Measurements from ENCODE around the gene ATXN2.
A peak's percentile ranks its signal among the peaks of the same experiment; 100 is the strongest.

The ATXN2 gene

DNA sequence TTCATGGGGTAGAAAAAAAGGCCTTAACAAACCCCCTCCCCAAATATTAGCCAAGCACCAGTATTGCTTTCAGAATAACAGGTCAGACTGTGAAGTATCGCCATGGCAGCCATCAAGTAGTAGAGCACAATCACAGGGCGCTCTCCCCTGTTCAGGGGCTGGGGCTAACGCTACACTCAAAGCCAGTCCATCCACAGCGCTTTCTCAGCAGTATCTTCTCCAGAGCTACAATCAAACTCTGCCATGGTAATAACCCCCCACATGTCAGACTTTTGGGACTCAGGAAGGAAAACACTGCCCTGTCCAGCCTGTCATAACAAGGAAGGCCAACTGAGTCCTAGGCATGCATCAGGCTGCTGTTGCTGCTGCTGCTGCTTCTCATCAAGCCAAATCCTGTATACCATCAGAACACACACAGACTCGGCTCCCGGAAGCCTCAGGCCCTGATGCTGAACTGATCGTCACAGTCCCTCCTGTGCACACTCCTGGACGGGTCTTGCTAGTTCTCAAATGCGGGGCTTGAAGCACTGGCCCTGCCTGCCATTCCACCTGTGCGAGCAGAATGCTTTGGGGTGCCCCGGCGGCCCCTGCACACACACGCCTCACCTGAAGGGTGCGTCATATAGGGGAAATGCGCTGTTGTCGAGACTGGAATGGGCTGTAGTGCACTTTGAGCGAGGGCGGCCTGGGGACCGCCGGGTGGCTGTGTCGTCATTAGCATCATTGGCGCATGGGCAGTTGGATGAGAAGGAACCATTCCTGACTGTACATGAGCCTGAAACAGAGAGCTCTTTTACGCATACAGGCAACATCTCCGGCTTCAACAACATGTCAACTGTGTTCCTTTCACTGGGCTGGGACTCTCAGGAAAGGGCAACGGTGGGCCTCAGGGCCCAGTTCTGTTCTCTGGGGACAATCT, 145.8 kb downstream of the ATXN2 start:
- no peak for DNase-seq (ENCODE audit: low read depth in 1 of 2, low spot score in 1 of 2)

- no peak for DNase-seq (ENCODE audit: low read depth in 1 of 2, low spot score in 1 of 2)
These were observed 147.4 kb downstream of the ATXN2 start for GRCh38 chr12:111451649-111452129.

- no peak for DNase-seq (ENCODE audit: low read depth in 1 of 2, low spot score in 1 of 2)
These were observed 147.9 kb downstream of the ATXN2 start for GRCh38 chr12:111451232-111451631.

GRCh38 chr12:111450676-111451075, 148.4 kb downstream of the ATXN2 start:
- no peak for DNase-seq (ENCODE audit: low read depth in 1 of 2, low spot score in 1 of 2)

DNA sequence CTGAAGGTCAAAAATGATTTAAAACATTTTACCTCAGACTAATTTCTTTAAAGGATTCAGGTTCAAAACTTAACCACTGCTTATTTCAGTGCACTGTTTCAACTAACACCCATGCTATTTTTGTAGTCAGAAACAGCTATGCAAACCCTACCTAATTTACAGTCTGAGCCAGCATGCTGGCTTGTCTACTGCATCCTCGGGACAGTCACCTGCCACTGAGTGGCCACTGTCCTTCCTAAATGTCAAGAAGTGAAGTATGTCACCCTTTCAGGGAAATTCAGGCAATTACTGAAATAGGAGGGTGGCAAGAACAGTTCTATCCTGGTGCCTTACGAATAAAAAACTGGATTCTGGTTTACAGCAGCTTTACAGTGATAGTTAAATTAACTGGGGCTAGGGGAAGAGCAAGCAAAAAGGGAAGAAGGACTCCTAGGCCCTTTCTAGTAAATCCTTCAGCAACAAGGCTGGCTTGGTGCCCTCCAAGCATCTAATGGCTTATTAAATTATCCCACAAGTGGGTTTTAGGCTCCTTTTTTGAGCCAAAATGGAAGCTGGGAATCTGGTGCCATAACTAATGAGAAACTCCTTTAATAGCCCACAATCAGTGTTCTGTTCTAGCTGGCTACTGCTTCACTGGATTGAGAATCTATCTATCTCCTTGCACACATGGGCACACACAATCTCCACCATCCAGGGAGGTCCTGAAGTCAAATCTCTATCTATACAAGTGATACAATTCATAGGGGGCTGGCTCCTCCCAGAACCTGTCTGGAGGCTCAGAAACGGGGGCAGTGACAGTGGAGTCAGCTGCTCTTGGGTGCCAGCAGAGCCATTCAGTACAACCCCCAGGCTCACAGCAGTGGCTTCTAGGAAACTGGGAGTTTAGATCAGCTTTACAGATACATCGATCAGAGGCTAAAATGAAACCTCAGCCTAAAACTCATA, 150.0 kb downstream of the ATXN2 start:
- DNase-seq (ENCODE audit: low read depth in 1 of 2, low spot score in 1 of 2), result no peak

- no peak for DNase-seq (ENCODE audit: low read depth in 1 of 2, low spot score in 1 of 2)
These were observed 150.8 kb downstream of the ATXN2 start for GRCh38 chr12:111448266-111448830.

- no peak for DNase-seq (ENCODE audit: low read depth in 1 of 2, low spot score in 1 of 2)
These were observed 151.4 kb downstream of the ATXN2 start for GRCh38 chr12:111447571-111448265.

DNA sequence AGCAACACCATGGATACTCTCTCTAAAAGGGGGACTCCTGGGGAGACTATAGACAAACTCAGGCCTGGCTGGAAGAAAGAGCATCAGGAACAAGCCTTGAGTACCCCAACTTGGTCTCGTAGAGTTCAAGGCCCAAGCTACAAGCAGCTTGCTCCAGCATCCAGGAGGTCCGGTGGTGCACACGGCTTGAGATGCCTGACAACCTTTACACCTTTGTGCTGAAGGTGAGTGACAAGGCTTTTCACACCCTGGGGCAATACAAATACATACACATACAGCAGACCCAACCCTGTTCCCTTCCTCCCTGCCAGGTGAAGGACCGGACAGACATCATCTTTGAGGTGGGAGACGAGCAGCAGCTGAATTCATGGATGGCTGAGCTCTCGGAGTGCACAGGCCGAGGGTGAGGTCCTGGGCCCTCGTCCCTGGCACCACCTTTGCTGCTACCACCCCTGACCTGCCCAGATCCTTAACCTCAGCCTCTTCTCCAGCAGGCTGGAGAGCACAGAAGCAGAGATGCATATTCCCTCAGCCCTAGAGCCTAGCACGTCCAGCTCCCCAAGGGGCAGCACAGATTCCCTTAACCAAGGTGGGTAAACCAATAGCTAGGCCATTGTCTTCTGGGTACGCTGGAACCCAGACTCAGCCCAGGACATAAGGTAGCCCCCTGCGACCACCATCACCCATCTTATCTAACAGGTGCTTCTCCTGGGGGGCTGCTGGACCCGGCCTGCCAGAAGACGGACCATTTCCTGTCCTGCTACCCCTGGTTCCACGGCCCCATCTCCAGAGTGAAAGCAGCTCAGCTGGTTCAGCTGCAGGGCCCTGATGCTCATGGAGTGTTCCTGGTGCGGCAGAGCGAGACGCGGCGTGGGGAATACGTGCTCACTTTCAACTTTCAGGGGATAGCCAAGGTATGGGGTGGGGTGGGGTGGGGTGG, 152.2 kb downstream of the ATXN2 start:
- no peak for DNase-seq (ENCODE audit: low read depth in 1 of 2, low spot score in 1 of 2)

DNA sequence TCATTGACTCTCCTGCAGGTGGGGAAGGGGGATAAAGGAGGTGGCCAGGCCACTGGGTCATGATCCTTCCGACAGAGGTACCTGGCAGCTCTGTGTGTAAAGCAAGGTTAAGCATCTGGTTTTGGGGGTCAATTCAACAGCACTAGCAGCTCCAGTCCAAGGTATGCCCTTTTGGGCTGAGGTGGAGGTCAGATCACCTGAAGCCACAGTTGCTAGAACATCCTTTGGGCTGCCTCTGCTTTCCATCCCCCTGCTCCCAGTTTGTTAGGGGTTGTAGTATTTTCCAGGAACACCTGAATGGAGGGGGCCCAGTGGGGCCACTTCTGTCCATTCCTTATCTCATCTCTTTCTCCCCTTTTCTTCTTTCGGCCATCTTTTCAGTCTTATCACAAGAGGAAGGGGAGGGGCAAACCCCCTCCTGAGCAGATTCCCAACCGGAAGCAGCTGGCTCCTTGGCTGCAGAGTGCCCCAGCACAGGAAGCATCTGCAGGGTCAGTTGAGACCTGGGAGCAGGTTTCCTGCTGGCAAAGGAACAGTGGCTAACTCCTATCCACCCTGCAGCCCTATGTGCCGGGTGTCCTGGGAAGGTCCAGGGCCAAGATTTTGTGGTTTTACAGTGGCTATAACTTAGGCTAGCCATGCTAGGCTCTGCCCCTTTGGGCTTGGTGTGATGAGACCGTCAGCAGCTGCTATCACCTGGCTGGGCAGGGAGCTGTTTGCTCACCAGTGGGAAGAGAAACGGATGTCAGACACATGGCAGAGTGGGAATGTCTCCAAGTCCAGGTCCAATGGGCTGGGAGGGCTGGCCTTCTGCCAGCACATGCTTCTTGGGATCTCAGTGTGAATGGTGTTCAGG, 153.2 kb downstream of the ATXN2 start:
- no peak for DNase-seq (ENCODE audit: low read depth in 1 of 2, low spot score in 1 of 2)

DNA sequence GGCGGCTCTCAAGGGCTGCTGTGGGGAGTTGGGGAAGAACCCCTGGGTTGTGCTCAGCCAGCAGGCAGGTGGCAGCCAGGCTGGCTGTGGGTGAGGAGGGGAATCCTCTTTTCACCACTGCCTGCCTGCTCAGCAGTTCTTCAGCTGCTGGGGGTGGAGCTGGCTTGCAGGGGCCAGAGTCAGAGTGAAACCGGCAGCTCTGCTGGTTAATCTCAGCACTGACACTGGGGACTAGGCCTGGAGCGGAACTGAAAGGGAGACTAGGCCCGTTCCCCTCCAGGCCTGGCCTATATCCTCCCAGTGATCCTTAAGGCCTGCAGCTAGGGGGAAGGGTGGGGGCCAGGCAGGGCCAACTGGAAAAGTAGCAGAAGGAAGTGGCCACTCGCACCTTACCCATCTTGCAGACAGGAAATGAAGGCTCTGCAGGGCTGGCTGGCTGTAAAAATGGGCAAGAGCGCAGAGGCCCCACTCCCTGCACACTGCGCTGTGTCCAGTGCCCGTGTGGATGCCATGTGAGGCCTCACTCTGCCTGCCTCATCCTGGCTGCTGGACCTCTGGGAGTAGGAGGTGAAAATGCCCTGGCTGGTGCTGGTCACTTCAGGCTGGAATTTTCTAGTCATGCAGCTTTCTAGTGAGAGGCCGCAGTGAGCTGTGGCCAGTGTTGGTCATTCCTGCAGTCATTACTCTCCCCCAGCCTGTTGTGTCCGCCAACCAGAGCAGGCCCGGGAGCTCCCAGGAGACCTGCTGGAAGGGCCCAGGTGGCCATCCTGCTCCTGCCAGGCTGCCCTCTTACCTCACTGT, 154.0 kb downstream of the ATXN2 start:
- peak; percentile 65 to 68 for DNase-seq (ENCODE audit: low read depth in 1 of 2, low spot score in 1 of 2)

- DNase-seq (ENCODE audit: low read depth in 1 of 2, low spot score in 1 of 2), result no peak
These were observed 154.7 kb downstream of the ATXN2 start for GRCh38 chr12:111444314-111444924.

DNA sequence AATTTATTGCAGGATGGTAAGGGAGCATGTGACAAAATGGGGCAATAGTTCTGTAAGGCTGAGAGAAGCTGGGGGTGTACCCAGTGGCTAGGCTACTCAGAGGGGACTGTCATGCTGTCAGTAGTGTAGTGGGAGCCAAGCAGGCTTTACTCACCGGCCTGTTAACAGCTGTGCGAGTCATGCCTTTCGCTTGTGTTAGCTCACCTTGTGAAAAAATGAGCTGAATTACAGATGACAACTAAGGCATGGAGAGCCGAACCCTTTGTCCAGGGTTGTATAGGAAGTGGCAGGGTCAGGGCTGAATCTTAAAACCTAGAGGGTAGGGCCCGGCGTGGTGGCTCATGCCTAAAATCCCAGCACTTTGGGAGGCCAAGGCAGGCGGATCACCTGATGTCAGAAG, 155.5 kb downstream of the ATXN2 start:
- DNase-seq (ENCODE audit: low read depth in 1 of 2, low spot score in 1 of 2), result no peak

DNA sequence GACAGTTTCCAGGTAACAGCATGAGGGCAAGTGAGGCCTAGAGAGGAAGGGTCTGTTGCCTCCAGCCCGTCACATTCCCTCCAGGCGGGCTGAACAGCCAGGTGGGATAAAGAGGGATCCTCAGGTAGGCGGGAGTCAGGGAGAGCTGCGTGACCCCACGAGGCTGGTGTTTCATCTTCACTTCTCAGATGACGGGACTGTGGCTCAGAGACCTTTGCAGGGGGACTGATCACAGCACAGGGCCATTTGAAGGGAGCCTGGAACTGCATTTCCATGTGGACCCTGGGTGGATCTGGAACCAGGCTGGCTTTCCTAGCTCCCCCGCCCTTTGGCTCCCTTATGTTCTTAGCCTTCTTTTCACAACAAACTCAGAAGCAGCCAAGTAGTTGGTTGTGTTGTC, 156.0 kb downstream of the ATXN2 start:
- no peak for DNase-seq (ENCODE audit: low read depth in 1 of 2, low spot score in 1 of 2)

- no peak for DNase-seq (ENCODE audit: low read depth in 1 of 2, low spot score in 1 of 2)
These were observed 156.6 kb downstream of the ATXN2 start for GRCh38 chr12:111442301-111443045.

- DNase-seq (ENCODE audit: low read depth in 1 of 2, low spot score in 1 of 2), result no peak
These were observed 157.8 kb downstream of the ATXN2 start for GRCh38 chr12:111441107-111441928.

GRCh38 chr12:111440631-111441030, 158.5 kb downstream of the ATXN2 start:
- DNase-seq (ENCODE audit: low read depth in 1 of 2, low spot score in 1 of 2), result no peak
